Activated B cell treated with CpG ODN at 0.5 μM for 24 hours (primary cell): ENCODE data around the gene GDAP1L1. TPM values are rescaled to one million over a fixed set of nuclear protein-coding genes. Genes with fewer than 3 reads are reported as not detected.

Experiments used
- ATAC-seq: fragments of 200-7000 bp; cut with Tn5 transposase; one replicate; pipeline ENCODE4 v1.10.0; 2021; ENCODE audit warnings: low read depth, mild to moderate bottlenecking, moderate library complexity
- CTCF ChIA-PET: fragments of 350-600 bp; sonication (Branson Sonifier 250); formaldehyde crosslinking; loops from one replicate; lab custom pipeline; 2021; ENCODE audit warnings: antibody characterized with exemption; lab: Charles Lee
- POLR2A ChIA-PET: fragments of 350-600 bp; sonication (Branson Sonifier 250); formaldehyde crosslinking; loops from one replicate; lab custom pipeline; 2021; ENCODE audit warnings: antibody characterized with exemption; lab: Charles Lee
- DNase-seq: peaks from one replicate; pipeline ENCODE4 v3.0.0; 2022
- H3K27ac Mint-ChIP-seq: one replicate; pipeline ENCODE4 v1.8.0; 2020; ENCODE audit warnings: mixed read lengths
- H3K27me3 Mint-ChIP-seq: one replicate; pipeline ENCODE4 v1.8.0; 2021; ENCODE audit warnings: mixed read lengths
- H3K36me3 Mint-ChIP-seq: one replicate; pipeline ENCODE4 v1.8.0; 2021; ENCODE audit warnings: low read depth, mixed read lengths
- H3K4me1 Mint-ChIP-seq: one replicate; pipeline ENCODE4 v1.8.0; 2021; ENCODE audit warnings: mixed read lengths
- H3K4me3 Mint-ChIP-seq: one replicate; pipeline ENCODE4 v1.8.0; 2020; ENCODE audit warnings: mild to moderate bottlenecking, mixed read lengths
- H3K9me3 Mint-ChIP-seq: one replicate; pipeline ENCODE4 v1.8.0; 2020; ENCODE audit warnings: mixed read lengths
- CTCF ChIP-seq: fragments of 200-600 bp; IDR thresholded peaks from one replicate; pipeline ENCODE4 v1.8.0; 2022; ENCODE audit warnings: antibody characterized with exemption, mild to moderate bottlenecking
- intact Hi-C: fragments of 100-400 bp; cut with micrococcal nuclease; formaldehyde crosslinking; loops from one replicate; pipeline ENCODE4 v1.15.1; 2024
- total RNA-seq: library from RNA; stranded (reverse); gene quantifications from 2 replicates; pipeline ENCODE4 v1.2.3, GENCODE V29; 2022

GDAP1L1 gene
- total RNA-seq, 1 donor from 2014 or later, result not detected

- CTCF ChIA-PET, result no interaction called here
- TF ChIP-seq CTCF, result no peak
- no peaks in the 10 kb centered on the region for H3K36me3 Mint-ChIP-seq
- DNase-seq (no peak), ATAC-seq (no peak)
- POLR2A ChIA-PET, result no interaction called here
- H3K9me3 Mint-ChIP-seq, result no peaks in the 10 kb centered on the region
- H3K27me3 Mint-ChIP-seq, result peaks cover 20% of the 10 kb centered on the region
- intact Hi-C loops, result no loop called here
- H3K4me1 Mint-ChIP-seq, result no peaks in the 10 kb centered on the region
- H3K4me3 Mint-ChIP-seq, result no peak overlapping the region
- no peak overlapping the region for H3K27ac Mint-ChIP-seq
Measured at GRCh38 chr20:44328428-44328827, 81.3 kb downstream of the GDAP1L1 start.

Other genes starting within 250 kb of the GDAP1L1 start
- gene JPH2, start 60.1 kb upstream of the GDAP1L1 start, total RNA-seq, result not detected in 2 replicates
- gene OSER1, start 36.5 kb upstream of the GDAP1L1 start, total RNA-seq, result 47.3 and 48.9 TPM in 2 replicates
- gene FITM2, start 63.9 kb downstream of the GDAP1L1 start, total RNA-seq, result 2.4 and 3.3 TPM in 2 replicates
- not detected in 2 replicates for gene R3HDML, start 89.7 kb downstream of the GDAP1L1 start, total RNA-seq
- gene HNF4A, start 108.4 kb downstream of the GDAP1L1 start, total RNA-seq, result not detected in 2 replicates
- 27.5 and 27.7 TPM in 2 replicates for gene TTPAL, start 228.6 kb downstream of the GDAP1L1 start, total RNA-seq